ENCODE results near the gene LDLRAD2.

DNA sequence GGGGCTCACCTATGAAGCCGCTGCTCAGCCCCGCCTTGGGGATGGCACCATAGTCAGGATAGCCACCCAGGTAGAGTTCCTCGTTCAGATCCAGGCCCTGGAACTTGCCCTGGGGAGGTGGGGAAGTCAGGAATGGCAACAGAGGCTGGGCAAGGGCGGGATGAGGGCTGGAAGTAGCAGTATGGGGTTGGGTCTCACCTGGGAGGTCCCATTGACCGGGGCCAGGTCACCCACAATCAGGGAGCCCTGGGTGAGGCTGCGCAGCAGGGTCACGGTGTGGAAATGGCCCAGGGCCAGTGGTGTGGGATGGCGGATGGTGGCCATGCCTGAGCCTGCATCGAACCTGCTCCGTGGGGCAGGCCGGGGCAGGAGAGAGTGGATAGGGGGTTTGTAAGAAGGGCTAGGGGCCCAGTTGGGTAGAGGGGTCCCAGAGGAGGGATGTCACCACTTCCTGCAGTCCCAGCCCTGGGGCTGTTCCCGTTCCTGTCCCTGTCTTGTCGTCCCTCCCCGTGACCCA lies 19.4 kb downstream of the LDLRAD2 start:
- TF ChIP-seq, protein P1, sequence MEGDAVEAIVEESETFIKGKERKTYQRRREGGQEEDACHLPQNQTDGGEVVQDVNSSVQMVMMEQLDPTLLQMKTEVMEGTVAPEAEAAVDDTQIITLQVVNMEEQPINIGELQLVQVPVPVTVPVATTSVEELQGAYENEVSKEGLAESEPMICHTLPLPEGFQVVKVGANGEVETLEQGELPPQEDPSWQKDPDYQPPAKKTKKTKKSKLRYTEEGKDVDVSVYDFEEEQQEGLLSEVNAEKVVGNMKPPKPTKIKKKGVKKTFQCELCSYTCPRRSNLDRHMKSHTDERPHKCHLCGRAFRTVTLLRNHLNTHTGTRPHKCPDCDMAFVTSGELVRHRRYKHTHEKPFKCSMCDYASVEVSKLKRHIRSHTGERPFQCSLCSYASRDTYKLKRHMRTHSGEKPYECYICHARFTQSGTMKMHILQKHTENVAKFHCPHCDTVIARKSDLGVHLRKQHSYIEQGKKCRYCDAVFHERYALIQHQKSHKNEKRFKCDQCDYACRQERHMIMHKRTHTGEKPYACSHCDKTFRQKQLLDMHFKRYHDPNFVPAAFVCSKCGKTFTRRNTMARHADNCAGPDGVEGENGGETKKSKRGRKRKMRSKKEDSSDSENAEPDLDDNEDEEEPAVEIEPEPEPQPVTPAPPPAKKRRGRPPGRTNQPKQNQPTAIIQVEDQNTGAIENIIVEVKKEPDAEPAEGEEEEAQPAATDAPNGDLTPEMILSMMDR (IDR thresholded peaks at IDR 0.05): no peak
- no peak for TF ChIP-seq POLR2A (IDR thresholded peaks at IDR 0.05)

Measured in testis (tissue), 2 donors.